ENCODE measurements around the gene TAS2R1.

The TAS2R1 gene

DNA sequence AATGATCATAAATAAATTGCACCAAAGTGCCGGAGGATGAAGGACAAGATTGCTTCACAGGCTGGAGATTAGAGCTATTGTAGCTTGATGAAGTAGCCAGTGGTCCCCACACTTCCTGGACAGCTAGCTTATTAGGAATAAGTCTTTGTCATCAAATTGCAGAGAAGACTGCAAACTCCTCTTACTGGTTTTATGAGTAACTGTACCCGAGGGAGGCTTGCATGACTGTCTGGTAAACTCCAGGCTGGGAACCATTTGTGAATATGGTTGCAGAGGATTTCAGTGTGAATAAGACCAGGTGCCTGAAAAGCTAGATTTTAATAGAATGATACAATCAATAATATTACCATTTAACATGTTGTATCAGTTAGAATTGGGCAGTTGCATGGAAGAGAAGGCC lies 47.7 kb downstream of the TAS2R1 start:
- DNase-seq = no peak
